ENCODE results near the gene IRF2.

Gene IRF2

GRCh38 chr4:184451726-184452125 lies 22.6 kb downstream of the IRF2 start:
- CTCF ChIA-PET: interaction anchor here (1.0 kb wide), 1 partner anchor 10 kb away, joined by 3 read pairs; no protein-coding TSS in a partner anchor
- no peak overlapping the region for H3K27ac Mint-ChIP-seq
- no peak overlapping the region for H3K4me3 Mint-ChIP-seq
- peaks cover 72% of the 10 kb centered on the region for H3K4me1 Mint-ChIP-seq
- no peak for DNase-seq
- H3K36me3 Mint-ChIP-seq: peaks cover 48% of the 10 kb centered on the region
- no peaks in the 10 kb centered on the region for H3K9me3 Mint-ChIP-seq
- H3K27me3 Mint-ChIP-seq: no peaks in the 10 kb centered on the region

- DNase-seq: no peak
- Mint-ChIP-seq H3K27me3 (no peaks in the 10 kb centered on the region), H3K36me3 (peaks cover 51% of the 10 kb centered on the region), H3K4me1 (peaks cover 75% of the 10 kb centered on the region), H3K4me3 (no peak overlapping the region), H3K9me3 (no peaks in the 10 kb centered on the region), H3K27ac (no peak overlapping the region)
- CTCF ChIA-PET: no interaction called here
These were observed 23.4 kb downstream of the IRF2 start for GRCh38 chr4:184450743-184451535.

- Mint-ChIP-seq H3K4me3 (no peak overlapping the region), H3K36me3 (peaks cover 54% of the 10 kb centered on the region), H3K4me1 (peaks cover 74% of the 10 kb centered on the region), H3K9me3 (no peaks in the 10 kb centered on the region), H3K27ac (no peak overlapping the region), H3K27me3 (no peaks in the 10 kb centered on the region)
- CTCF ChIA-PET: no interaction called here
- DNase-seq: no peak
These were observed 24.3 kb downstream of the IRF2 start for GRCh38 chr4:184450045-184450444.

- no peaks in the 10 kb centered on the region for H3K27me3 Mint-ChIP-seq
- CTCF ChIA-PET: interaction anchor here (1.3 kb wide), 1 partner anchor 16 kb away, joined by 3 read pairs; no protein-coding TSS in a partner anchor
- DNase-seq: peak; percentile 29
- no peaks in the 10 kb centered on the region for H3K9me3 Mint-ChIP-seq
- H3K36me3 Mint-ChIP-seq: peaks cover 63% of the 10 kb centered on the region
- peak overlapping the region; percentile 27 for H3K4me3 Mint-ChIP-seq
- H3K4me1 Mint-ChIP-seq: peaks cover 72% of the 10 kb centered on the region
- H3K27ac Mint-ChIP-seq: peak overlapping the region; percentile 79
These were observed 25.5 kb downstream of the IRF2 start for GRCh38 chr4:184448821-184449220.

- no peak overlapping the region for H3K4me3 Mint-ChIP-seq
- no peaks in the 10 kb centered on the region for H3K27me3 Mint-ChIP-seq
- peak overlapping the region; percentile 73 for H3K27ac Mint-ChIP-seq
- DNase-seq: no peak
- no peaks in the 10 kb centered on the region for H3K9me3 Mint-ChIP-seq
- CTCF ChIA-PET: interaction anchor here (1.3 kb wide), 1 partner anchor 16 kb away, joined by 3 read pairs; no protein-coding TSS in a partner anchor
- H3K36me3 Mint-ChIP-seq: peaks cover 68% of the 10 kb centered on the region
- H3K4me1 Mint-ChIP-seq: peaks cover 71% of the 10 kb centered on the region
These were observed 26.2 kb downstream of the IRF2 start for GRCh38 chr4:184448141-184448540.

- CTCF ChIA-PET: interaction anchor here (0.5 kb wide), 1 partner anchor 119 kb away, joined by 4 read pairs; no protein-coding TSS in a partner anchor
- H3K4me3 Mint-ChIP-seq: no peak overlapping the region
- H3K27ac Mint-ChIP-seq: no peak overlapping the region
- H3K27me3 Mint-ChIP-seq: no peaks in the 10 kb centered on the region
- peaks cover 68% of the 10 kb centered on the region for H3K36me3 Mint-ChIP-seq
- no peaks in the 10 kb centered on the region for H3K9me3 Mint-ChIP-seq
- DNase-seq: no peak
- H3K4me1 Mint-ChIP-seq: peaks cover 71% of the 10 kb centered on the region
These were observed 26.7 kb downstream of the IRF2 start for GRCh38 chr4:184447664-184448063.

- H3K4me3 Mint-ChIP-seq: no peak overlapping the region
- no peak for DNase-seq
- no peaks in the 10 kb centered on the region for H3K9me3 Mint-ChIP-seq
- peaks cover 61% of the 10 kb centered on the region for H3K36me3 Mint-ChIP-seq
- H3K27me3 Mint-ChIP-seq: no peaks in the 10 kb centered on the region
- CTCF ChIA-PET: no interaction called here
- H3K27ac Mint-ChIP-seq: no peak overlapping the region
- H3K4me1 Mint-ChIP-seq: peaks cover 73% of the 10 kb centered on the region
These were observed 28.2 kb downstream of the IRF2 start for GRCh38 chr4:184446132-184446658.

GRCh38 chr4:184444953-184445309 lies 29.4 kb downstream of the IRF2 start:
- Mint-ChIP-seq H3K9me3 (no peaks in the 10 kb centered on the region), H3K4me3 (no peak overlapping the region), H3K36me3 (peaks cover 58% of the 10 kb centered on the region), H3K4me1 (peaks cover 71% of the 10 kb centered on the region), H3K27ac (no peak overlapping the region), H3K27me3 (no peaks in the 10 kb centered on the region)
- CTCF ChIA-PET: no interaction called here
- no peak for DNase-seq

- H3K27me3 Mint-ChIP-seq: no peaks in the 10 kb centered on the region
- H3K4me1 Mint-ChIP-seq: peaks cover 66% of the 10 kb centered on the region
- CTCF ChIA-PET: no interaction called here
- no peaks in the 10 kb centered on the region for H3K9me3 Mint-ChIP-seq
- H3K4me3 Mint-ChIP-seq: no peak overlapping the region
- DNase-seq: no peak
- no peak overlapping the region for H3K27ac Mint-ChIP-seq
- H3K36me3 Mint-ChIP-seq: peaks cover 54% of the 10 kb centered on the region
These were observed 30.0 kb downstream of the IRF2 start for GRCh38 chr4:184444215-184444952.

- Mint-ChIP-seq H3K36me3 (peaks cover 50% of the 10 kb centered on the region), H3K9me3 (no peaks in the 10 kb centered on the region), H3K4me3 (no peak overlapping the region), H3K27me3 (no peaks in the 10 kb centered on the region), H3K4me1 (peaks cover 62% of the 10 kb centered on the region), H3K27ac (no peak overlapping the region)
- CTCF ChIA-PET: no interaction called here
- DNase-seq: no peak
These were observed 31.0 kb downstream of the IRF2 start for GRCh38 chr4:184443318-184443717.

GRCh38 chr4:184442314-184442635 lies 32.1 kb downstream of the IRF2 start:
- no peak for DNase-seq
- Mint-ChIP-seq H3K4me3 (no peak overlapping the region), H3K27me3 (no peaks in the 10 kb centered on the region), H3K27ac (no peak overlapping the region), H3K36me3 (peaks cover 44% of the 10 kb centered on the region), H3K9me3 (no peaks in the 10 kb centered on the region), H3K4me1 (peaks cover 60% of the 10 kb centered on the region)
- CTCF ChIA-PET: interaction anchor here (1.2 kb wide), 1 partner anchor 29 kb away, joined by 3 read pairs; no protein-coding TSS in a partner anchor

- CTCF ChIA-PET: interaction anchor here (1.1 to 1.2 kb wide), 2 partner anchors 29 to 65 kb away, joined by 3 to 4 read pairs; no protein-coding TSS in a partner anchor
- peaks cover 39% of the 10 kb centered on the region for H3K36me3 Mint-ChIP-seq
- H3K4me1 Mint-ChIP-seq: peaks cover 56% of the 10 kb centered on the region
- H3K27ac Mint-ChIP-seq: no peak overlapping the region
- H3K27me3 Mint-ChIP-seq: no peaks in the 10 kb centered on the region
- H3K4me3 Mint-ChIP-seq: no peak overlapping the region
- H3K9me3 Mint-ChIP-seq: no peaks in the 10 kb centered on the region
- no peak for DNase-seq
These were observed 32.7 kb downstream of the IRF2 start for GRCh38 chr4:184441461-184442313.

GRCh38 chr4:184440595-184441358 lies 33.6 kb downstream of the IRF2 start:
- Mint-ChIP-seq H3K27ac (no peak overlapping the region), H3K4me3 (no peak overlapping the region), H3K9me3 (no peaks in the 10 kb centered on the region), H3K4me1 (peaks cover 53% of the 10 kb centered on the region), H3K27me3 (no peaks in the 10 kb centered on the region), H3K36me3 (peaks cover 31% of the 10 kb centered on the region)
- CTCF ChIA-PET: interaction anchor here (1.1 kb wide), 1 partner anchor 66 kb away, joined by 4 read pairs; no protein-coding TSS in a partner anchor
- no peak for DNase-seq

Measured in activated naive CD4-positive, alpha-beta T cell treated with anti-CD3 and anti-CD28 coated beads, Interleukin-2, amount 10 ng/mL, durations not matched to agents 7 days and 5 days (primary cell).